Skin of body (tissue), 2 donors: ENCODE data around the gene NLRC4. TPM values are rescaled to one million over a fixed set of nuclear protein-coding genes. Genes with fewer than 3 reads are reported as not detected.
"Not testable (repeated sequence)": the region's sequence is repeated elsewhere in the genome, so short reads cannot be mapped to it uniquely, and the experiment has no call there.

Source experiments
- DNase-seq: peaks from one replicate; lab custom pipeline; 2025; lab: John Stamatoyannopoulos, UW
- total RNA-seq: library from RNA; depleted of rRNA; stranded (reverse); fragments of >200 nt; gene quantifications from one replicate; pipeline ENCODE4 v1.2.3, GENCODE V29; 2014

The NLRC4 gene
- 2.3 TPM for total RNA-seq

- DNase-seq, result no peak
These were observed at the start of gene NLRC4 for GRCh38 chr2:32264422-32265105. NLRC4 (minus strand) TSS chr2:32264886; CDS start chr2:32256775, 8,111 bp downstream.

- DNase-seq, result no peak
These were observed 45.9 kb upstream of the NLRC4 start for GRCh38 chr2:32310577-32310976.

- not testable (repeated sequence) for DNase-seq
These were observed 29.4 kb upstream of the NLRC4 start for GRCh38 chr2:32293966-32294562.

- not testable (repeated sequence) for DNase-seq
These were observed 28.8 kb upstream of the NLRC4 start for GRCh38 chr2:32293493-32293892.

- no peak for DNase-seq
These were observed 27.1 kb upstream of the NLRC4 start for GRCh38 chr2:32291746-32292145.

GRCh38 chr2:32290000-32290339 is 25.3 kb upstream of the NLRC4 start:
- DNase-seq, result no peak

GRCh38 chr2:32289165-32289999 is 24.7 kb upstream of the NLRC4 start:
- DNase-seq, result no peak

- DNase-seq, result no peak
These were observed 19.6 kb upstream of the NLRC4 start for GRCh38 chr2:32284321-32284720.

GRCh38 chr2:32278478-32278853 is 13.8 kb upstream of the NLRC4 start:
- DNase-seq, result no peak

- peak; percentile 97 for DNase-seq
These were observed 13.2 kb upstream of the NLRC4 start, which contains the start of gene YIPF4 for GRCh38 chr2:32277674-32278477. YIPF4 (plus strand) TSS chr2:32277904; CDS start chr2:32278156, 252 bp downstream.

- DNase-seq, result no peak
These were observed 12.6 kb upstream of the NLRC4 start for GRCh38 chr2:32277363-32277673.

- DNase-seq, result not testable (repeated sequence)
These were observed 11.1 kb upstream of the NLRC4 start for GRCh38 chr2:32275790-32276189.

- peak; percentile 46 for DNase-seq
These were observed 9.6 kb upstream of the NLRC4 start for GRCh38 chr2:32274289-32274688.

- no peak for DNase-seq
These were observed 7.6 kb upstream of the NLRC4 start for GRCh38 chr2:32272279-32272678.

- DNase-seq, result no peak
These were observed 6.4 kb upstream of the NLRC4 start for GRCh38 chr2:32271063-32271462.

- no peak for DNase-seq
These were observed 2.6 kb downstream of the NLRC4 start for GRCh38 chr2:32262105-32262504.

- DNase-seq, result no peak
These were observed 4.3 kb downstream of the NLRC4 start for GRCh38 chr2:32260376-32260775.

GRCh38 chr2:32258242-32258641 is 6.4 kb downstream of the NLRC4 start:
- no peak for DNase-seq

GRCh38 chr2:32250290-32250689 is 14.4 kb downstream of the NLRC4 start:
- DNase-seq, result no peak

- DNase-seq, result no peak
These were observed 14.9 kb downstream of the NLRC4 start for GRCh38 chr2:32249731-32250236.

GRCh38 chr2:32248299-32248698 is 16.4 kb downstream of the NLRC4 start:
- DNase-seq, result no peak

GRCh38 chr2:32246911-32247310 is 17.8 kb downstream of the NLRC4 start:
- DNase-seq, result no peak
